GM10248 (cell line): ENCODE data around the gene PKDCC.

Experiments
- CTCF ChIA-PET: fragments of 300-600 bp; sonication (Branson Sonifier 250); formaldehyde crosslinking; extraction: SDS; loops from one replicate; lab custom pipeline; 2021; ENCODE audit warnings: antibody characterized with exemption; lab: Yijun Ruan, JAX
- POLR2A ChIA-PET: fragments of 350-650 bp; sonication (Branson Sonifier 250); formaldehyde crosslinking; extraction: SDS; loops from one replicate; lab custom pipeline; 2020; ENCODE audit warnings: antibody characterized with exemption; lab: Yijun Ruan, JAX
- DNase-seq: peaks from one replicate; pipeline ENCODE4 v3.0.0; 2012; ENCODE audit errors: extremely low spot score
- CTCF ChIP-seq: IDR thresholded peaks from 2 replicates; pipeline ENCODE4 v1.5.1; 2012; ENCODE audit warnings: mild to moderate bottlenecking, low read depth; ENCODE audit errors: extremely low read depth, missing control alignments, control extremely low read depth

PKDCC gene

GRCh38 chr2:42091671-42092070, 43.9 kb downstream of the PKDCC start:
- POLR2A ChIA-PET: no interaction called here
- TF ChIP-seq CTCF: no peak
- DNase-seq: no peak
- CTCF ChIA-PET: interaction anchor here (1.0 to 13.8 kb wide), 11 partner anchors 8 to 243 kb away, joined by 3 to 651 read pairs (median 4); no protein-coding TSS in a partner anchor

GRCh38 chr2:42092084-42092996, 44.5 kb downstream of the PKDCC start:
- CTCF ChIA-PET: interaction anchor here (0.7 to 13.8 kb wide), 11 partner anchors 9 to 244 kb away, joined by 3 to 651 read pairs (median 4); no protein-coding TSS in a partner anchor
- DNase-seq: no peak
- POLR2A ChIA-PET: no interaction called here
- TF ChIP-seq CTCF: no peak

GRCh38 chr2:42094114-42094513, 46.3 kb downstream of the PKDCC start:
- ChIA-PET CTCF (interaction anchor here (1.0 to 6.5 kb wide), 15 partner anchors 8 to 267 kb away, joined by 3 to 106 read pairs (median 7); partner anchors contain the start of gene COX7A2L), POLR2A (no interaction called here)
- TF ChIP-seq CTCF: no peak
- no peak for DNase-seq

- ChIA-PET CTCF (interaction anchor here (0.6 to 6.5 kb wide), 50 partner anchors 10 to 567 kb away, joined by 3 to 106 read pairs (median 4); partner anchors contain the start of gene EML4), POLR2A (no interaction called here)
- peak; percentile 37 for DNase-seq
- peak; percentile 78 for TF ChIP-seq CTCF
These were observed 48.1 kb downstream of the PKDCC start for GRCh38 chr2:42095923-42096408.

- POLR2A ChIA-PET: no interaction called here
- no peak for TF ChIP-seq CTCF
- CTCF ChIA-PET: interaction anchor here (0.6 to 6.5 kb wide), 42 partner anchors 9 to 566 kb away, joined by 3 to 106 read pairs (median 3); partner anchors contain the start of gene EML4
- peak; percentile 40 for DNase-seq
These were observed 49.2 kb downstream of the PKDCC start for GRCh38 chr2:42096869-42097591.

- POLR2A ChIA-PET: no interaction called here
- CTCF ChIA-PET: interaction anchor here (1.0 to 6.5 kb wide), 6 partner anchors 13 to 245 kb away, joined by 3 to 106 read pairs (median 37); no protein-coding TSS in a partner anchor
- DNase-seq: no peak
- TF ChIP-seq CTCF: no peak
These were observed 51.0 kb downstream of the PKDCC start for GRCh38 chr2:42098571-42099437.
